GM23338 (cell line): Measurements from ENCODE around the gene SOX11. TPM values are rescaled to one million over a fixed set of nuclear protein-coding genes. Genes with fewer than 3 reads are reported as not detected.

Experiments used
- ATAC-seq: fragments of 200-7000 bp; cut with Tn5 transposase; 3 replicates; pipeline ENCODE4 v1.9.1; 2020
- DNase-seq: peaks from one replicate; pipeline ENCODE4 v3.0.0-alpha.2; 2015; ENCODE audit warnings: low spot score
- H2AFZ ChIP-seq: fragments of 200-600 bp; sonication (generic); 2 replicates; pipeline ENCODE4 v1.8.0; 2016; ENCODE audit warnings: antibody characterized with exemption, mild to moderate bottlenecking, moderate library complexity
- H3F3A ChIP-seq: fragments of 200-600 bp; sonication (generic); replicated peaks from 2 replicates; pipeline ENCODE4 v1.8.0; 2017; ENCODE audit warnings: antibody characterized with exemption, mixed run types, low read depth
- H3K27ac ChIP-seq: fragments of 200-600 bp; sonication (generic); 2 replicates; pipeline ENCODE4 v1.6.1; 2016; ENCODE audit warnings: low read depth
- H3K27me3 ChIP-seq: fragments of 200-600 bp; sonication (generic); 2 replicates; pipeline ENCODE4 v1.8.0; 2016; ENCODE audit warnings: mild to moderate bottlenecking, mixed run types, moderate library complexity; ENCODE audit not compliant: insufficient read depth
- H3K36me3 ChIP-seq: fragments of 200-600 bp; sonication (generic); 2 replicates; pipeline ENCODE4 v1.8.0; 2016; ENCODE audit warnings: mild to moderate bottlenecking; ENCODE audit not compliant: insufficient read depth
- H3K4me1 ChIP-seq: fragments of 200-600 bp; sonication (generic); 2 replicates; pipeline ENCODE4 v1.8.0; 2016; ENCODE audit warnings: mild to moderate bottlenecking, moderate library complexity; ENCODE audit not compliant: insufficient read depth
- H3K4me2 ChIP-seq: fragments of 200-600 bp; sonication (generic); 2 replicates; pipeline ENCODE4 v1.7.1; 2017; ENCODE audit warnings: mixed run types
- H3K4me3 ChIP-seq: fragments of 200-600 bp; sonication (generic); 2 replicates; pipeline ENCODE4 v1.6.1; 2016; ENCODE audit warnings: mixed run types
- H3K79me2 ChIP-seq: fragments of 200-600 bp; sonication (generic); replicated peaks from 2 replicates; pipeline ENCODE4 v1.8.0; 2017; ENCODE audit warnings: mild to moderate bottlenecking; ENCODE audit not compliant: insufficient read depth
- H3K9me2 ChIP-seq: fragments of 200-600 bp; sonication (generic); 2 replicates; pipeline ENCODE4 v1.8.0; 2017; ENCODE audit not compliant: insufficient read depth
- H4K20me1 ChIP-seq: fragments of 200-600 bp; sonication (generic); replicated peaks from 2 replicates; pipeline ENCODE4 v1.8.0; 2017; ENCODE audit warnings: mild to moderate bottlenecking; ENCODE audit not compliant: insufficient read depth
- H3K27ac Mint-ChIP-seq: 2 replicates; pipeline ENCODE4 v1.8.0; 2020; ENCODE audit warnings: inconsistent platforms, mild to moderate bottlenecking, moderate library complexity, mixed read lengths
- H3K27me3 Mint-ChIP-seq: 3 replicates; pipeline ENCODE4 v1.8.0; 2022; ENCODE audit warnings: low read depth, mild to moderate bottlenecking, moderate library complexity, mixed read lengths, inconsistent platforms; ENCODE audit not compliant: insufficient read depth, poor library complexity
- H3K36me3 Mint-ChIP-seq: 3 replicates; pipeline ENCODE4 v1.8.0; 2021; ENCODE audit warnings: low read depth, mild to moderate bottlenecking, inconsistent platforms, moderate library complexity, mixed read lengths
- H3K4me1 Mint-ChIP-seq: 3 replicates; pipeline ENCODE4 v1.8.0; 2020; ENCODE audit warnings: mild to moderate bottlenecking, inconsistent platforms, mixed read lengths
- H3K4me3 Mint-ChIP-seq: 3 replicates; pipeline ENCODE4 v1.8.0; 2021; ENCODE audit warnings: moderate library complexity, mild to moderate bottlenecking, inconsistent platforms, mixed read lengths
- H3K9me3 Mint-ChIP-seq: 3 replicates; pipeline ENCODE4 v1.8.0; 2020; ENCODE audit warnings: moderate library complexity, mild to moderate bottlenecking, inconsistent platforms, mixed read lengths
- CREB1 ChIP-seq: fragments of 250-450 bp; sonication (Bioruptor Pico); IDR thresholded peaks from 2 replicates; pipeline ENCODE4 v1.5.0; 2020; ENCODE audit warnings: low read depth, mild to moderate bottlenecking, moderate library complexity
- EZH2 ChIP-seq: fragments of 200-600 bp; sonication (generic); IDR thresholded peaks from one replicate; pipeline ENCODE4 v1.8.0; 2017; ENCODE audit warnings: antibody characterized with exemption, mild to moderate bottlenecking, low read depth; ENCODE audit not compliant: unreplicated experiment
- EZH2phosphoT487 ChIP-seq: fragments of 200-600 bp; sonication (generic); IDR thresholded peaks from one replicate; pipeline ENCODE4 v1.8.1; 2018; ENCODE audit warnings: antibody characterized with exemption; ENCODE audit not compliant: unreplicated experiment
- JUNB ChIP-seq: IDR thresholded peaks from one replicate; pipeline ENCODE4 v1.6.1; 2016; ENCODE audit warnings: antibody characterized with exemption; ENCODE audit not compliant: unreplicated experiment
- NANOG ChIP-seq: IDR thresholded peaks from 2 replicates; pipeline ENCODE4 v1.6.1; 2016; ENCODE audit warnings: antibody characterized with exemption, borderline replicate concordance
- POLR2AphosphoS5 ChIP-seq: IDR thresholded peaks from 2 replicates; pipeline ENCODE4 v1.6.1; 2016; ENCODE audit warnings: antibody characterized with exemption, low read depth
- ZNF114 ChIP-seq: fragments of 250-450 bp; sonication (Bioruptor Pico); IDR thresholded peaks from 2 replicates; pipeline ENCODE4 v1.5.0; 2020; ENCODE audit warnings: mild to moderate bottlenecking, moderate library complexity
- ZNF331 ChIP-seq: fragments of 250-450 bp; sonication (Bioruptor Pico); IDR thresholded peaks from 2 replicates; pipeline ENCODE4 v1.5.0; 2020; ENCODE audit warnings: low read depth, mild to moderate bottlenecking, moderate library complexity
- polyA plus RNA-seq: library from polyadenylated mRNA; unstranded; fragments of >200 nt; fragmentation: Nextera tagmentation; extraction: Ambion mirVana; gene quantifications from 2 replicates; pipeline ENCODE4 v1.2.1, GENCODE V29; 2016
- total RNA-seq: library from RNA; depleted of rRNA; stranded (reverse); fragments of >200 nt; shearing (Covaris generic); gene quantifications from 2 replicates; pipeline ENCODE4 v1.2.3, GENCODE V29; 2014
- TF ChIP-seq, protein P1 (sequence below): IDR thresholded peaks from one replicate; pipeline ENCODE4 v1.6.1; 2018; ENCODE audit warnings: antibody characterized with exemption; ENCODE audit not compliant: unreplicated experiment

The SOX11 gene
- total and polyA plus RNA-seq, 2 experiments from 2014 or later, result 26.5 to 33.2 TPM

DNA sequence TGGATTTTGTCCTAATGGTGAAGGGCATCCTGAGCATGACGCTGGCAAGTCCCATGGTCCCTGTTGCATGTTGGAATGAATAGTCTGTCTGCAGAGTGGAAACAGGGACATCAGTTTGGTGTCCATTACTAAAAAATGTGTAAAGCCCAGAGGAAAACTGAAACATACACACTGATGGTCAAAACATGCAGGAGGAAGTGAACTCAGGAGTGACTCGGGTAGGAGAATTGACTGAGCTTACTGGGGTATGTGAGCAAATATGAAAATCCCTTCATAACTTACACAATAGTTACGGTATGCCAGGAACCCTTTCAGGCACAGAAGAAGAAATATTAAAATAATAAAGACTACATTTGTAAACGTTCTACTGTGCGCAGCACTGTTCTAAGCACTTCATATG lies 5.6 kb upstream of the SOX11 start:
- Histone ChIP-seq H3F3A (0 out of 2 replicates have a peak, but pooled peaks cover 4% of the 10 kb centered on the region), H3K27ac (no peak overlapping the region), H2AFZ (no peak overlapping the region), H4K20me1 (no peaks in the 10 kb centered on the region; the same call in 1 of the 2 replicates), H3K27me3 (peaks cover 23% of the 10 kb centered on the region; the same call in 1 of the 2 replicates), H3K36me3 (no peaks in the 10 kb centered on the region), H3K4me1 (peaks cover 4% of the 10 kb centered on the region; the same call in 1 of the 2 replicates), H3K9me2 (peaks cover 7% of the 10 kb centered on the region), H3K4me2 (no peak overlapping the region), H3K79me2 (0 out of 2 replicates have a peak, but pooled peaks cover 3% of the 10 kb centered on the region), H3K4me3 (no peak overlapping the region)
- Mint-ChIP-seq H3K4me1 (peaks cover 14% of the 10 kb centered on the region), H3K36me3 (peaks cover 4% of the 10 kb centered on the region; the same call in 1 of the 3 replicates), H3K27me3 (peaks cover 5% of the 10 kb centered on the region), H3K27ac (no peak overlapping the region), H3K4me3 (no peak overlapping the region), H3K9me3 (peaks cover 3% of the 10 kb centered on the region; the same call in 2 of the 3 replicates)
- no peak for ATAC-seq
- TF ChIP-seq ZNF114 (CRISPR knock-in tag) (no peak), EZH2 (no peak), ZNF331 (no peak), JUNB (no peak), POLR2AphosphoS5 (no peak)
- TF ChIP-seq, protein P1, sequence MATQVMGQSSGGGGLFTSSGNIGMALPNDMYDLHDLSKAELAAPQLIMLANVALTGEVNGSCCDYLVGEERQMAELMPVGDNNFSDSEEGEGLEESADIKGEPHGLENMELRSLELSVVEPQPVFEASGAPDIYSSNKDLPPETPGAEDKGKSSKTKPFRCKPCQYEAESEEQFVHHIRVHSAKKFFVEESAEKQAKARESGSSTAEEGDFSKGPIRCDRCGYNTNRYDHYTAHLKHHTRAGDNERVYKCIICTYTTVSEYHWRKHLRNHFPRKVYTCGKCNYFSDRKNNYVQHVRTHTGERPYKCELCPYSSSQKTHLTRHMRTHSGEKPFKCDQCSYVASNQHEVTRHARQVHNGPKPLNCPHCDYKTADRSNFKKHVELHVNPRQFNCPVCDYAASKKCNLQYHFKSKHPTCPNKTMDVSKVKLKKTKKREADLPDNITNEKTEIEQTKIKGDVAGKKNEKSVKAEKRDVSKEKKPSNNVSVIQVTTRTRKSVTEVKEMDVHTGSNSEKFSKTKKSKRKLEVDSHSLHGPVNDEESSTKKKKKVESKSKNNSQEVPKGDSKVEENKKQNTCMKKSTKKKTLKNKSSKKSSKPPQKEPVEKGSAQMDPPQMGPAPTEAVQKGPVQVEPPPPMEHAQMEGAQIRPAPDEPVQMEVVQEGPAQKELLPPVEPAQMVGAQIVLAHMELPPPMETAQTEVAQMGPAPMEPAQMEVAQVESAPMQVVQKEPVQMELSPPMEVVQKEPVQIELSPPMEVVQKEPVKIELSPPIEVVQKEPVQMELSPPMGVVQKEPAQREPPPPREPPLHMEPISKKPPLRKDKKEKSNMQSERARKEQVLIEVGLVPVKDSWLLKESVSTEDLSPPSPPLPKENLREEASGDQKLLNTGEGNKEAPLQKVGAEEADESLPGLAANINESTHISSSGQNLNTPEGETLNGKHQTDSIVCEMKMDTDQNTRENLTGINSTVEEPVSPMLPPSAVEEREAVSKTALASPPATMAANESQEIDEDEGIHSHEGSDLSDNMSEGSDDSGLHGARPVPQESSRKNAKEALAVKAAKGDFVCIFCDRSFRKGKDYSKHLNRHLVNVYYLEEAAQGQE, result no peak
- DNase-seq, result no peak

DNA sequence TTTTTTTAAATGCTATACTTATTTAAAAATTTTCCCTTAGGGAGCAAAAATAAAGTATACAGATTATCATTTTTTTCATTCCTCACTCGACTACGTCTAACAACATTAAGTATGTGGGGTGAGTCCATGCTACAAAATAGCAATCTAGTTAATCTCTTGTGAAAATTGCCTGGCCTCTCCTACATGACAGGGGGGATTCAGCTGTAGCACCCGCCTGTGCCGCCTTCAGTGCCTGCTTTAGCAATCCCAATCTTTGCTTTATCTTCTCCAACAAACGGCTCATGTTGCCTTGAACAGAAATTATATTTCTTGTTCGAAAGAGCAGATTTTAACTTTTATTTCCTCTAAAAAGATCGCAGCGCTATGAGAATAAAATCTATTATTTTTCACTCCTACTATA lies 2.4 kb upstream of the SOX11 start:
- DNase-seq (no peak), ATAC-seq (no peak)
- peaks cover 5% of the 10 kb centered on the region; the same call in 1 of the 2 replicates for H3K9me2 ChIP-seq
- Mint-ChIP-seq H3K27me3 (peaks cover 17% of the 10 kb centered on the region), H3K4me3 (peak overlapping the region; percentile 96), H3K27ac (no peak overlapping the region), H3K36me3 (peaks cover 10% of the 10 kb centered on the region), H3K4me1 (peaks cover 16% of the 10 kb centered on the region), H3K9me3 (peaks cover 8% of the 10 kb centered on the region)
- peaks cover 25% of the 10 kb centered on the region for H3K79me2 ChIP-seq
- H3K4me2 ChIP-seq, result peak overlapping the region; percentile 98
- H3K4me1 ChIP-seq, result peaks cover 5% of the 10 kb centered on the region
- H2AFZ ChIP-seq, result no peak overlapping the region
- peaks cover 12% of the 10 kb centered on the region for H4K20me1 ChIP-seq
- peak overlapping the region; percentile 97 for H3K4me3 ChIP-seq
- H3K27ac ChIP-seq, result no peak overlapping the region
- 0 out of 2 replicates have a peak, but pooled peaks cover 4% of the 10 kb centered on the region for H3F3A ChIP-seq
- peaks cover 43% of the 10 kb centered on the region for H3K27me3 ChIP-seq
- TF ChIP-seq NANOG (no peak), EZH2phosphoT487 (no peak), ZNF331 (no peak), CREB1 (CRISPR knock-in tag) (no peak)
- no peaks in the 10 kb centered on the region for H3K36me3 ChIP-seq
